HEK293 (cell line): ENCODE results near the gene CHM.

ENCODE experiments used
- CTCF ChIA-PET: fragments of 350-600 bp; formaldehyde crosslinking; extraction: SDS; loops from one replicate; lab custom pipeline; 2021; ENCODE audit warnings: antibody characterized with exemption; lab: Yijun Ruan, JAX
- POLR2A ChIA-PET: fragments of 300-600 bp; formaldehyde crosslinking; extraction: SDS; loops from one replicate; lab custom pipeline; 2020; ENCODE audit warnings: antibody characterized with exemption, inconsistent platforms; lab: Yijun Ruan, JAX
- H3K27ac ChIP-seq: fragments of 200-500 bp; sonication (Bioruptor generic); 2 replicates; pipeline ENCODE4 v1.5.1; 2014; ENCODE audit warnings: low read depth, low read length, control low read depth, inconsistent platforms; ENCODE audit errors: extremely low read depth
- H3K36me3 ChIP-seq, 2 experiments: fragments of 200-500 bp in 1 of 2; sonication (Bioruptor generic) in 1 of 2; 1 replicate in 1 of 2; 2 replicates in 1 of 2; pipeline ENCODE4 v1.5.1; 2014 to 2017; ENCODE audit warnings: inconsistent platforms in 2 of 2, low read length in 2 of 2; ENCODE audit not compliant: control insufficient read depth in 2 of 2, insufficient read depth in 1 of 2
- H3K4me1 ChIP-seq: fragments of 200-500 bp; sonication (Bioruptor generic); 2 replicates; pipeline ENCODE4 v1.5.1; 2014; ENCODE audit warnings: mild to moderate bottlenecking, low read length, inconsistent platforms; ENCODE audit not compliant: control insufficient read depth, insufficient read depth
- H3K4me3 ChIP-seq: 2 replicates; pipeline ENCODE4 v1.5.1; 2011; ENCODE audit warnings: low read depth, mild to moderate bottlenecking, control low read depth, low read length, moderate library complexity
- H3K9me3 ChIP-seq: fragments of 200-500 bp; sonication (Bioruptor generic); 2 replicates; pipeline ENCODE4 v1.5.1; 2014; ENCODE audit warnings: low read depth, low read length, inconsistent platforms; ENCODE audit not compliant: control insufficient read depth, insufficient read depth
- KLF10 ChIP-seq: fragments of 450-650 bp; IDR thresholded peaks from 2 replicates; pipeline ENCODE4 v1.5.1; 2018; ENCODE audit warnings: missing biosample characterization, mild to moderate bottlenecking, missing genetic modification characterization
- MEIS1 ChIP-seq: sonication (generic); formaldehyde crosslinking; IDR thresholded peaks from 2 replicates; pipeline ENCODE4 v1.8.1; 2022; ENCODE audit warnings: missing genetic modification reagents, mild to moderate bottlenecking, borderline replicate concordance
- ZBTB1 ChIP-seq: fragments of 450-650 bp; formaldehyde crosslinking; IDR thresholded peaks from 2 replicates; pipeline ENCODE4 v1.5.1; 2016; ENCODE audit warnings: missing biosample characterization, missing genetic modification characterization
- ZBTB11 ChIP-seq: fragments of 450-650 bp; formaldehyde crosslinking; conservative IDR thresholded peaks from 2 replicates; pipeline ENCODE4 v1.5.1; 2016; ENCODE audit warnings: low read depth, missing biosample characterization, missing genetic modification characterization
- ZNF140 ChIP-seq: fragments of 450-650 bp; formaldehyde crosslinking; IDR thresholded peaks from 2 replicates; pipeline ENCODE4 v1.5.1; 2016; ENCODE audit warnings: missing biosample characterization, missing genetic modification characterization
- ZNF16 ChIP-seq: fragments of 450-650 bp; formaldehyde crosslinking; IDR thresholded peaks from 2 replicates; pipeline ENCODE4 v1.5.1; 2016; ENCODE audit warnings: low read depth, missing biosample characterization, missing genetic modification characterization
- ZNF2 ChIP-seq: fragments of 450-650 bp; formaldehyde crosslinking; IDR thresholded peaks from 2 replicates; pipeline ENCODE4 v1.5.1; 2016; ENCODE audit warnings: missing biosample characterization, missing genetic modification characterization
- ZNF239 ChIP-seq: fragments of 450-650 bp; formaldehyde crosslinking; IDR thresholded peaks from 2 replicates; pipeline ENCODE4 v1.5.1; 2016; ENCODE audit warnings: missing biosample characterization, missing genetic modification characterization
- ZNF280C ChIP-seq: fragments of 450-650 bp; formaldehyde crosslinking; IDR thresholded peaks from 2 replicates; pipeline ENCODE4 v1.5.1; 2016; ENCODE audit warnings: missing biosample characterization, missing genetic modification characterization
- ZNF280D ChIP-seq: fragments of 450-650 bp; formaldehyde crosslinking; IDR thresholded peaks from 2 replicates; pipeline ENCODE4 v1.5.1; 2016; ENCODE audit warnings: missing biosample characterization, missing genetic modification characterization
- ZNF426 ChIP-seq: fragments of 450-650 bp; formaldehyde crosslinking; IDR thresholded peaks from 2 replicates; pipeline ENCODE4 v1.5.1; 2017; ENCODE audit warnings: missing biosample characterization, missing genetic modification characterization, mild to moderate bottlenecking, inconsistent platforms, moderate library complexity
- ZNF626 ChIP-seq: fragments of 450-650 bp; sonication (Bioruptor Pico); formaldehyde crosslinking; IDR thresholded peaks from 2 replicates; pipeline ENCODE4 v1.5.1; 2018; ENCODE audit warnings: missing biosample characterization, missing genetic modification characterization, inconsistent platforms
- ZNF747 ChIP-seq: fragments of 450-650 bp; formaldehyde crosslinking; IDR thresholded peaks from 2 replicates; pipeline ENCODE4 v1.5.1; 2016; ENCODE audit warnings: missing biosample characterization, missing genetic modification characterization
- ZNF76 ChIP-seq: fragments of 450-650 bp; formaldehyde crosslinking; IDR thresholded peaks from 2 replicates; pipeline ENCODE4; 2016; ENCODE audit warnings: low read depth, missing biosample characterization, missing genetic modification characterization, borderline replicate concordance
- ZNF768 ChIP-seq: fragments of 450-650 bp; formaldehyde crosslinking; IDR thresholded peaks from 2 replicates; pipeline ENCODE4 v1.5.1; 2018; ENCODE audit warnings: missing biosample characterization, mild to moderate bottlenecking, missing genetic modification characterization
- ZNF792 ChIP-seq: fragments of 450-650 bp; formaldehyde crosslinking; IDR thresholded peaks from 2 replicates; pipeline ENCODE4 v1.5.1; 2016; ENCODE audit warnings: missing biosample characterization, missing genetic modification characterization
- ZXDB ChIP-seq: fragments of 450-650 bp; formaldehyde crosslinking; IDR thresholded peaks from 2 replicates; pipeline ENCODE4 v1.5.1; 2016; ENCODE audit warnings: missing biosample characterization, missing genetic modification characterization
- TF ChIP-seq, protein P1 (sequence below): fragments of 450-650 bp; formaldehyde crosslinking; IDR thresholded peaks from 2 replicates; pipeline ENCODE4 v1.5.1; 2016; ENCODE audit warnings: missing biosample characterization, missing genetic modification characterization

Gene CHM

DNA sequence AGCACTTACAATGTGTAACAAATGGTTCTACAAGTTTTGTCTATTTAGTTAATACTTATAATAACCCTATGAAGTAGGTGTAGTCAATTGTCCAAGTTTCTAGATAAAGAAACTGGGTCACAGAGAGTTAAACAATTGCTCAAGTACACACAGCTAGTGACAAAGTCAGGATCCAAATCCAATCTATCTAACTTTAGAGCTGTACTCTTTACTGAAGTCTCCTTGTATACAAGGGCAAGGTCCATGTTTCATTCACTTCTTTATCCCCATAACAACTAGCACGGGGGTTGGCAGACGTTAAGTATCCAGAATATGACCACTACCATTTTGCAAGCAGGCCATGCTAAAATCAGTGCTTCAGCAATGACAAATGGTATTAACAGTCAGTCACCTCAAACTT is 141.0 kb downstream of the CHM start (continued):
- no peak for TF ChIP-seq ZNF2 (tag by site-specific recombination)
- TF ChIP-seq, protein P1, sequence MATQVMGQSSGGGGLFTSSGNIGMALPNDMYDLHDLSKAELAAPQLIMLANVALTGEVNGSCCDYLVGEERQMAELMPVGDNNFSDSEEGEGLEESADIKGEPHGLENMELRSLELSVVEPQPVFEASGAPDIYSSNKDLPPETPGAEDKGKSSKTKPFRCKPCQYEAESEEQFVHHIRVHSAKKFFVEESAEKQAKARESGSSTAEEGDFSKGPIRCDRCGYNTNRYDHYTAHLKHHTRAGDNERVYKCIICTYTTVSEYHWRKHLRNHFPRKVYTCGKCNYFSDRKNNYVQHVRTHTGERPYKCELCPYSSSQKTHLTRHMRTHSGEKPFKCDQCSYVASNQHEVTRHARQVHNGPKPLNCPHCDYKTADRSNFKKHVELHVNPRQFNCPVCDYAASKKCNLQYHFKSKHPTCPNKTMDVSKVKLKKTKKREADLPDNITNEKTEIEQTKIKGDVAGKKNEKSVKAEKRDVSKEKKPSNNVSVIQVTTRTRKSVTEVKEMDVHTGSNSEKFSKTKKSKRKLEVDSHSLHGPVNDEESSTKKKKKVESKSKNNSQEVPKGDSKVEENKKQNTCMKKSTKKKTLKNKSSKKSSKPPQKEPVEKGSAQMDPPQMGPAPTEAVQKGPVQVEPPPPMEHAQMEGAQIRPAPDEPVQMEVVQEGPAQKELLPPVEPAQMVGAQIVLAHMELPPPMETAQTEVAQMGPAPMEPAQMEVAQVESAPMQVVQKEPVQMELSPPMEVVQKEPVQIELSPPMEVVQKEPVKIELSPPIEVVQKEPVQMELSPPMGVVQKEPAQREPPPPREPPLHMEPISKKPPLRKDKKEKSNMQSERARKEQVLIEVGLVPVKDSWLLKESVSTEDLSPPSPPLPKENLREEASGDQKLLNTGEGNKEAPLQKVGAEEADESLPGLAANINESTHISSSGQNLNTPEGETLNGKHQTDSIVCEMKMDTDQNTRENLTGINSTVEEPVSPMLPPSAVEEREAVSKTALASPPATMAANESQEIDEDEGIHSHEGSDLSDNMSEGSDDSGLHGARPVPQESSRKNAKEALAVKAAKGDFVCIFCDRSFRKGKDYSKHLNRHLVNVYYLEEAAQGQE (tag by site-specific recombination) = no peak
- TF ChIP-seq KLF10 (tag by site-specific recombination) = no peak

DNA sequence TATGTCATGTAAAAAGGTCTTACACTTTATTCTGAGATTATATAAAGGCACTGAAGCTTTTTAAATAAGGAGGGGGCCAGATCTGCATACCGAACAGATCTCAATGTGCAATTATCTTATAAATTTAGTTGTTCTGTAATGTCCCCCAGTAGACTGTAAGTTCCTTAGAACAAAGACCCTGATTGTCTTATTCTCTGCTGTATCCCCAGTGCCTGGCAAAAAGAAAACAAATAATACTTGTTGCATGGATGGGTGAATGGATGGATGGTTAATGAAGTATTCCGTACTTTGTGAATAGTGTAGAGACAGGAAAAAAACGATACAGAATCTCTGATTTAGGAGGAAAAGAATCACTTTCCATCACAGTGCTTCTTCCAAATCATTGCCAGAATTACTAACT is 141.5 kb downstream of the CHM start:
- ChIA-PET CTCF (no interaction called here), POLR2A (no interaction called here)
- H3K36me3 ChIP-seq = no peaks in the 10 kb centered on the region; a peak in 1 of 3 replicates
- no peaks in the 10 kb centered on the region for H3K9me3 ChIP-seq
- no peak overlapping the region for H3K27ac ChIP-seq
- TF ChIP-seq ZBTB11 = no peak
- no peak for TF ChIP-seq ZNF280D (tag by site-specific recombination)
- no peak for TF ChIP-seq ZNF280C (tag by site-specific recombination)
- TF ChIP-seq ZNF16 (tag by site-specific recombination) = no peak
- TF ChIP-seq ZBTB1 = no peak
- no peak for TF ChIP-seq ZNF792 (tag by site-specific recombination)
- no peak for TF ChIP-seq ZNF626 (tag by site-specific recombination)
- no peak for TF ChIP-seq ZNF140 (tag by site-specific recombination)
- no peak for TF ChIP-seq ZNF239
- TF ChIP-seq ZNF768 = no peak
- no peak for TF ChIP-seq ZNF76 (tag by site-specific recombination)
- TF ChIP-seq ZNF2 (tag by site-specific recombination) = no peak
- TF ChIP-seq ZNF426 (tag by site-specific recombination) = no peak
- no peak for TF ChIP-seq MEIS1 (CRISPR knock-in tag)
- TF ChIP-seq ZNF747 (tag by site-specific recombination) = no peak
- no peak for TF ChIP-seq ZXDB (tag by site-specific recombination)
- H3K4me3 ChIP-seq = no peak overlapping the region
- H3K4me1 ChIP-seq = peaks cover 6% of the 10 kb centered on the region
